Cardiac fibroblast (primary cell): ENCODE measurements around the gene COL25A1.
"Not testable (repeated sequence)": the region's sequence is repeated elsewhere in the genome, so short reads cannot be mapped to it uniquely, and the experiment has no call there.

Source experiments
- DNase-seq, 2 donors: peaks; one replicate each; pipeline versions ENCODE4 v3.0.0 to v3.0.0-alpha.2; 2010; ENCODE audit warnings: low read depth in 2 of 2
- H3K4me3 ChIP-seq, 2 donors: replicated peaks in 1 of 2; 1 replicate in 1 of 2; 2 replicates in 1 of 2; pipeline ENCODE4 v1.5.1; 2011; ENCODE audit warnings: low read depth in 2 of 2, low read length in 2 of 2, mild to moderate bottlenecking in 2 of 2, moderate library complexity in 1 of 2
- TF ChIP-seq, protein P1 (sequence below): IDR thresholded peaks from one replicate; pipeline ENCODE4 v1.5.1; 2011; ENCODE audit warnings: low read depth, mild to moderate bottlenecking, low read length, inconsistent platforms

The COL25A1 gene

DNA sequence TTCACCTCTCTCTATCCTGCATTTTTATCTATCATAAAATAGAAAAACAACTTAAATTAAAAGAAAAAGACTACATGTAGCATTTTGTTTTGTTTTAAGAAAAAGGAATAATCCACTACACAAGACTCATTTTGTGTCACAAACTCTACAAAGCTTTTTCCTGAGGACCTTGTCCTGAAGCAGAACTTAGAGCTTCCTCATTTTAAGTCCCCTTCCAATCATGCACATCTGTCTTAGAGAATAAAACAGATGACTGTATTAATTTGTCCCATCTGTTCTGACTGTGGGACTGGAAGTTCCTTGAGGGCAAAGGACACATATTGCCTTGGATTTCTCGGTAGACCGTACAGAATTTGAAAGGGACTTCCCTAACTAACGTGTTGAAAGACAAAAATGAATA is 218.5 kb downstream of the COL25A1 start:
- no peak for DNase-seq
- TF ChIP-seq, protein P1, sequence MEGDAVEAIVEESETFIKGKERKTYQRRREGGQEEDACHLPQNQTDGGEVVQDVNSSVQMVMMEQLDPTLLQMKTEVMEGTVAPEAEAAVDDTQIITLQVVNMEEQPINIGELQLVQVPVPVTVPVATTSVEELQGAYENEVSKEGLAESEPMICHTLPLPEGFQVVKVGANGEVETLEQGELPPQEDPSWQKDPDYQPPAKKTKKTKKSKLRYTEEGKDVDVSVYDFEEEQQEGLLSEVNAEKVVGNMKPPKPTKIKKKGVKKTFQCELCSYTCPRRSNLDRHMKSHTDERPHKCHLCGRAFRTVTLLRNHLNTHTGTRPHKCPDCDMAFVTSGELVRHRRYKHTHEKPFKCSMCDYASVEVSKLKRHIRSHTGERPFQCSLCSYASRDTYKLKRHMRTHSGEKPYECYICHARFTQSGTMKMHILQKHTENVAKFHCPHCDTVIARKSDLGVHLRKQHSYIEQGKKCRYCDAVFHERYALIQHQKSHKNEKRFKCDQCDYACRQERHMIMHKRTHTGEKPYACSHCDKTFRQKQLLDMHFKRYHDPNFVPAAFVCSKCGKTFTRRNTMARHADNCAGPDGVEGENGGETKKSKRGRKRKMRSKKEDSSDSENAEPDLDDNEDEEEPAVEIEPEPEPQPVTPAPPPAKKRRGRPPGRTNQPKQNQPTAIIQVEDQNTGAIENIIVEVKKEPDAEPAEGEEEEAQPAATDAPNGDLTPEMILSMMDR = no peak
- H3K4me3 ChIP-seq = no peak overlapping the region

DNA sequence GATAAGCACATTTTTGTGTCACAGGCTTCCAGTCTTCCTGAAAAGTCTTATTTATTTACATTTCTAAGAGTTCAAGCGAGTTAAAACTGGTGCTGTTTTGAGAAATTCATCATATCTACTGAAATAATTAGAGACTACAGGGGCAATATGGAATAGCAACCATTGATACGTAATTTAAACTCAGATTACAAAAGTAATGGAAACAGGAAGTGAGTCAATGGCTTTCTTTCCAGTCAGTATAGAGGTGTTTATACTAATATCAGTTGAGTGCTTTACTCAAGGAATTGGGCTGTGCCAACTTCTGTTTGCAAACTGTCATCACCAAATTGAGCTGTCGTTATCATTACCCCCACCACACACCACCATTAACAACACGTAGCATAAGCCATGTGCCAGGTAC is 222.7 kb downstream of the COL25A1 start:
- TF ChIP-seq, protein P1 = no peak
- no peak overlapping the region for H3K4me3 ChIP-seq
- peak in 1 of 2 donors; percentile 40 for DNase-seq

DNA sequence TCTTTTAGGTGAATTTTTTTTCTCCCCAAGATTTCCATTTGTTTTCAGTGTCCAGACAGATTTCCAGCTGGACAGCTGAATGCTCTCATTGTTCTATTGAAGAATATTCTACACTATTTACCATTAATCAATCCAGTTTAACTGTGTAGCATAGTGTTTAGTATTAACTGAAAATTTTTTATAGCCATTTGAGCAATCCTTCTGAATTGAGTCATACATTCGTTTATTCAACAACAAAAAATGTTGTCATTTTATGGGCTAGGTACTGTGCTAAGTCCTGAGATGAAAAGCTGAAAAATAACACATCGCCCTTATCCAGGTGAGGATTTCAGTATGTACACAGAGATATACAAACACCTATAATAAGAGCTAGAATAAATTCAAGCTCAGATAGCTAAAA is 223.3 kb downstream of the COL25A1 start:
- H3K4me3 ChIP-seq = no peak overlapping the region
- TF ChIP-seq, protein P1 = no peak
- DNase-seq = peak in 1 of 2 donors; percentile 41

DNA sequence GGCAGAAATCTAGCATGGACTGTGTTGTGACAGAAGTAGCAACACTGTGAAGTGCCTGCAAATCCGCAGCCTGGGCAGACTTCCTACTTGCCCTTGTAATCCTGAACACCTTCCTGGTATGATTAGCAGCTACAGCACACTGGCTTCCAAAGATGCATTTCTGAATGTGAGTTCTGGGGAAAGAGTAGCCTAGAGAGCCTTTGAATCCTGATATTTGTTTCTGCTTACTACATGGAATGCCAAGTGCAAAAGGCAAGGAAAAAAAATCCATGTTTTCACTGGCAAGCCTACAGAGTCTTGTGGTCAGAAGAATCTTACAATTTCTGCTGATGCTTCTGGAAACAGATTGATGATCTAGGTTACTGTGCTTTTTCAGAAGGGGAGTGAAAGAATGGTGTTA is 223.7 kb downstream of the COL25A1 start:
- DNase-seq = peak; percentile 65 to 75
- no peak overlapping the region for H3K4me3 ChIP-seq
- TF ChIP-seq, protein P1 = no peak

GRCh38 chr4:109077505-109077904 is 225.0 kb downstream of the COL25A1 start:
- no peak overlapping the region for H3K4me3 ChIP-seq
- TF ChIP-seq, protein P1 = no peak
- no peak for DNase-seq

DNA sequence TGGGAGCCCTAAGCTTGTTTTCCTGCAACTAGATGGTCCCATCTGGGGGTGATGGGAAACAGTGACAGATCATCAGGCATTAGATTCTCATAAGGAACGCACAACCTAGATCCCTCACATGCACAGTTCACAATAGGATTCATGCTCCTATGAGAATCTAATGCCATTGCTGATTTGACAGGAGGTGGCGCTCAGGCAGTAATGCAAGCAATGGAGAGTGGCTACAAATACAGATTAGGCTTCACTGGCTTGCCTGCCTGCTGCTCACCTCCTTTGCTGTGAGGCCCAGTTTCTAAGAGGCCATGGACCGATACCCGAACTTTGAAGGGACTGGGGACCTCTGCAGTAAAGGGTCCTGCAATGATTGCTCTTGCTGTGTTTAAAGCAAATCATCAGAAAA is 225.7 kb downstream of the COL25A1 start:
- H3K4me3 ChIP-seq, DNase-seq: not testable (repeated sequence)

DNA sequence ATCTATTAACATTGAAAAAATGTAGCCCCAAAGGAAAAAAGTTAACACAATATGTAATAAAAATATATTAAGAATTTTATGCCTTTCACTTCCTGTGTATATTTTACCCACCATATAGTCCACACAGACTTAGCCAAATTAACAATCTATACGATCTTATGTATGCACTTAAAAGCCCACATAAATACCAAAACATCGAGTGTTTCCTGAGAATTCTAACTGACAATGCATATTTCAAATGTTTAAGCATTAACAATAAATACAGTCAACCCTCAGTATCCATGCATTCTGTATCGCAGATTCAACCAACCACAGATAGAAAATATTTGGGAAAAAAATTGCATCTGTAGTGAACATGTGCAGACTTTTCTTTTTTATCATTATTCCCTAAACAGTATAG is 226.8 kb downstream of the COL25A1 start:
- H3K4me3 ChIP-seq = no peak overlapping the region
- TF ChIP-seq, protein P1 = no peak
- no peak for DNase-seq
